ENCODE results near the gene KY.

- TF ChIP-seq CTCF (IDR thresholded peaks at IDR 0.05; ENCODE audit: poor library complexity, severe bottlenecking) (no peak), POLR2AphosphoS5 (IDR thresholded peaks at IDR 0.05) (no peak)
These were observed 30.7 kb upstream of the KY start for GRCh38 chr3:134681522-134681900.
